ENCODE results near the gene EXOSC7.
A peak's percentile ranks its signal among the peaks of the same experiment; 100 is the strongest.

EXOSC7 gene

GRCh38 chr3:44993471-44994205 is 17.6 kb downstream of the EXOSC7 start:
- DNase-seq (no peak), ATAC-seq (no peak)

- DNase-seq, result no peak
- ATAC-seq, result no peak
Measured at GRCh38 chr3:44995142-44995770, 19.2 kb downstream of the EXOSC7 start.

- ATAC-seq, result peak; percentile 82
- no peak for DNase-seq
Measured at GRCh38 chr3:44996556-44996969, 20.5 kb downstream of the EXOSC7 start.

DNA sequence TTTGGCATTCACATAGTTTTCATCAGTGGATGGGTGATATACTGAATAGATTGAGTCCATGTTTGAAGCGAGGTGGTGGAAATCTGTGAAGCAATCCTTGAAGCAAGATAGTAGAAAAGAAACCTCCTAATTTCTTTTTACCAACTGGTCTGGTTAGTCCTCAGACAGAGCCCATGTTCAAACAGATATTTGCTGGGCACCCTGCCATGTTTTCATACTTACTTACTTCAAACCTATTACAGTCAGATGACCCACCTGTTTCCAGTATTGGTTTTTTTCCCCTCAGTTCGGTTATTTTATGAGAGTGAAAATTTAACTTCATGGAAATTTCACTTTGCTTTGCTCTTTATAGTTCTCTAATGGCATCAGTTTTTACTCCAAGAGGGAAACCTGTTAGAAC is 23.7 kb downstream of the EXOSC7 start:
- DNase-seq (no peak), ATAC-seq (no peak)

- no peak for ATAC-seq
- DNase-seq, result no peak
Measured at GRCh38 chr3:45000823-45001222, 24.8 kb downstream of the EXOSC7 start.

DNA sequence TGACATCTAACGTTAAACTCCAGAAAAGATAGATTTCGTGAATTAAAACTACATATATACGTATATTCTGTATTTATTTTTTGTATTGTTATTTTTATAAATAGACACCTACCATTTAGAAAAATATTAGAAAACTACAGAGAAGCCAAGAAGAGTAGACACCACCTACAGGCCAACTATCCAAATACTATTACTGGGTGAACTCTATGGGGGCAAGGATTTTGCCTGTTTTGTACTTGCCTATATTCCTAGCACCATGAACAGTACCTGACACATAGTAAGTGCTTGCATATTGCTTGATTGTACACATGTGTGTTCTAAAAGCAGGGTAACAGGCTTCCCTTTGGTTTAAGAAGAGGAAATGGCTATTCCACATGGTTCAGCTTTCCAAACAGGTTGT is 25.7 kb downstream of the EXOSC7 start:
- DNase-seq (no peak), ATAC-seq (no peak)

- ATAC-seq, result no peak
- DNase-seq, result no peak
Measured at GRCh38 chr3:45002139-45002660, 26.2 kb downstream of the EXOSC7 start.

DNA sequence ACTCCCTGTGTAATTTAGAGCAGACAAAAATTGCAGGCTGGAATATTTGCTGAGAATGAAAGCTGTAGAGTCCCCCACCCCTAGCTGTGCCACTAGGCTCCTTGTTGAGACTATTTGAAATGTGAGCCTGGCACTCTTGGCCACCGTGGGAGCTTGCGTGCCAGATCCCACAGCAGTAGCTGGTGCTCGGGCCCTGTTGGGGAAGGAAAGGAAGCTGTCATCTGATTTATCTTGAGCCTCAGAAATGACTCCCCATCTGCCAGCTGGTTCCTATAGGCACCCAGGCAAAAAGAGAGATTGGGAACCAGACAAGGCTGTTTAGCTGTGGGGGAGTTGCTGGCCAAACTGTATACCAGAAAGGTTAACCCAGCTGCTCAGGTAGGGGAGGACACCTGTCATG is 26.7 kb downstream of the EXOSC7 start:
- DNase-seq (no peak), ATAC-seq (no peak)

- no peak for DNase-seq
- no peak for ATAC-seq
Measured at GRCh38 chr3:45003406-45003805, 27.4 kb downstream of the EXOSC7 start.

GRCh38 chr3:45003859-45004258 is 27.8 kb downstream of the EXOSC7 start:
- no peak for DNase-seq

DNA sequence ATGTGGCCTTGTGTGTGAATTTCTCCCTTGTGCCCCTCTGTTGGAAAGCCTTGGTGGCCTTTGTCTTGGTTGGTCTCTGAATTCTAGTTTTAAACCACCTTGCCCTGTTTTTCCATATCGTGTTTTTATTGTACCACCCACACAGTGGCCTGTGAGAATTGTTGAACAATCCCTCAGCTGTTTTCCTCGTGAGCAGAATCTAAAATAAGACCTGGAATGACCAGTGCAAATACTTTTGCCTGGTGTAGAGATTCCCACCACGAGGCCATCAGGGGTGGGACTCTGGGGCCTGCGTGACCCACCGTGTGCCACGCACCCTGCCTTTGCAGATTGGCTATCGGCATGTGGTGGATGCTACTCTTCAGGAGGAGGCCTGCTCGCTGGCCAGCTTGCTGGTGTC is 31.0 kb downstream of the EXOSC7 start:
- DNase-seq (no peak), ATAC-seq (no peak)

More at GRCh38 chr3:45003859-45004258, 27.8 kb downstream of the EXOSC7 start:
- ATAC-seq, result no peak

- DNase-seq (no peak), ATAC-seq (no peak)
Measured at GRCh38 chr3:45008117-45008516, 32.1 kb downstream of the EXOSC7 start.

DNA sequence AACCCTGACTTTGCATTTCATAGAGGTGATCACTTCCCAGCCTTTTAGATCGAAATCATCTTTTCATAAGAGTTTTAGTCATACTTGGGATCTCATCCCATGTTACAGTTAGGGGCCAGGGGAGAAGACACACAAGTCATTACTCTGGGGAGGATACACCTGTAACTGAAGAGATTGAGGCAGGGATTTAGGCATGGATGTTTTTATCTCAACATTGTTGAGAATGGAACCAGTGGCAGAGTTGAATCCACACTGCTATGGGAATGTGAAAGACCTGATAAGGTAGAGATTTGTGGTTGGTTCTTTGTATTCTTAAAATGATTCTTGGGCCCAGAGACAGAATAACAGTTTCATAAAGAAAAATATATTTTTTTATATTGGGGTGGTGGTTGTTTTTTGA is 33.8 kb downstream of the EXOSC7 start:
- no peak for ATAC-seq

GRCh38 chr3:45010811-45011333 is 34.8 kb downstream of the EXOSC7 start:
- DNase-seq (no peak), ATAC-seq (no peak)

More for the DNA sequence above, 33.8 kb downstream of the EXOSC7 start:
- no peak for DNase-seq

DNA sequence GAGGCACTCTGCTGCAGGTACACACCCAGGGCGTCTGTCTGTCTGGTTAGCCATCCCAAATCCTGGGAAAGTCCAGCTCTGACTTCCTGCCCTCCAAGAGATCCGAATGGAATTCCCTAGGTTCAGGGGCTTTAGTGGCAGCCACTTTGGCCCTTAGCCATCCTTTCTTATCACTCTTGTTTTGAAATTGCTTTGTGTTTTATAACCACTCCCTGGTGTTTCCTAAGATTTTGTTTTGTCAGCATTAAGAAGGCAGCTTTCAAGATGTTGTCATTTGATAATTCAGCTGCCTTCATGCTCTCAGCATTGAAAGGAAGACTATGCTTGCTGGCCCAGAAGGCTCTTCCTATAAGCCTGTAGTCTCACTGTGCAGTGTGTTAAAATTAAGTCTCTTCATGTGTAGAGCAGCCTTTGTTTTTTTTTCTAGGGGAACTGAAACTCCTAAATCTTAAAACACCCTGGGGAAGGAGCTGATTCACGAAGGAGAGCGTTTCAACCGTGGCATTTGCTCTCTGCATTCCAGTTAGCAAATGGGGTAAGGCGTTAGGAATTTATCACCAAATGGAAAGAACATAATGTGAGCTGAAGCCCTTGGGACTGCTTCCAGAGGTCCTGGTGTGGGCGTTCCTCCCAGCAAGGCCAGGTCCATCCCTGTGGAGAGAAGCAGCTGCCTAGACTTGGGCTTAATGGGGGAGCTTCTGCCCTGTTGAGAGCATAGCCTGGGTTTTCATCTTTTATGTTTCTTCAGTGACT is 35.9 kb downstream of the EXOSC7 start:
- DNase-seq, result no peak
- no peak for ATAC-seq

DNA sequence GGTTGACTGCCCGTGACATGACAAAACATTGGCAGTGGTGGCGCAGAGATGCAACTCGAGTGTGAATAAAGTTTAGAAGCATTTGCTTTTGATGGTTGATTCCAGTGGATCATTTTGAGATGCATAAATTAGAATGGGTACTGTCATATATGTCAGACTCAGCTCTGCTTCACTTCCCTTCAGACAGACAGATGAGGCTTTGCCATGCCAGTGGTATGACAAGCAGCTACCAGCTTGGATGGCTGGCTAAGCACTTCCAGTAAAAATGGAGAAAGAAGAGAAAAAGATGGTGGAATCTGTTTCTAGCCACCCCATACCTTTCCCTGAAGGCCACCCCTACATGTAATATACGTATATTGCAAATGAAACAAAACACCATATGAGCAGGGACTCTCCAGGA is 36.5 kb downstream of the EXOSC7 start:
- DNase-seq, result no peak

DNA sequence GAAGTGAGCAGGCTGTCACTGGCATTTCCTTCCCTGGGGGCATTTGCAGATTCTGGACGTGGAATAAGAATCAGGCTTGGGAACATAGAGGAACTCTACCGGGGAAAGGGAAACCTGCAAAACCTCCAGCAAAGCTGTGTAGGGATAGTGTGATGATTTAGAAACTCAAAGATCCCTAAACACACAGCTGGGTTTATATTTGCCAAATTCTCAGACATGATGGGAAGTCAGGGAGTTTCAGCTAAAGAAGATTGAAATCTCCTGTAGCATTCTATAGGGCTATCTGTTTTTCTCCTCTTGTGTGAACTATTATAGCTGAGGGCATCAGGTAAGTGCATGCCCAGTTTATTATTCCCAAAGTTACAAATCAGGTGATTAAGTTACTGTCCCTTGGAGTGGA is 40.9 kb downstream of the EXOSC7 start:
- no peak for DNase-seq
- no peak for ATAC-seq

More for the DNA sequence above, 36.5 kb downstream of the EXOSC7 start:
- ATAC-seq, result no peak

DNA sequence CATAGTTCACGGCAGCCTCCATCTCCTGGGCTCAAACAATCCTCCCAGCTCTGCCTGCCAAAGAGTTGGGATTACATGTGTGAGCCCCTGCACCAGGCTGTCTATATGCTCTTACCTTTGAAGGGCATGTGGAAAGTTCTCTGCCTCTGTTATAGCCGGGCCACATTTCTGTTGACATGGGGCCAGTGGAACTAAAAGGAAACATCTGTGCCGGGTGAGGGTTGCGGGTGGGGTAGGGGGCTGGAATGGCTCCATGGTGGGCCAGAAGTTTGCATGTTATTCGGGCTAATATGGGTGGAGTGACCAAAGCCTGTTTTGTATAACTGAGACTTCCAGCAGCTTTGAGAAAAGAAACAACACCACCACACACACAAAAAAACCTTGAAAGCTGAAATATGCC is 41.8 kb downstream of the EXOSC7 start:
- no peak for DNase-seq
- ATAC-seq, result no peak

DNA sequence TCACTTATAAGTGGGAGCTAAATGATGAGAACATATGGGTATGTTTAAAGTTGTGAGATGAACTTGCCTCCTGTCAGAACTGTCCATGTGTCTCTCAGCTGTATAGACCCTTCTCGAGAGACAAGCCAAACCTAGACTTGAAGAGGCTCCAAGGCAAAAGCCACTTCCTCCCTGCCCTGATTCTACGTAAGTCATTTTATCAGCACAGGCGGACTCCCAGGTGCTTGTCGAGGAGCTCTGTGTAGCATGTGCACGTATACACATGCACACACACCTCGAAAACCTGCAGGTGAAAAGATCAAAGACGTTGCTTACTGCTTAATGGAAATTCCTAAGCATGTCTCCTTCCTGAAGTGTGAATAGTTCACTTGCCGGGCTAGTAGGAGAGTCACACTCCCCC is 44.5 kb downstream of the EXOSC7 start:
- DNase-seq (no peak), ATAC-seq (no peak)

GRCh38 chr3:45021524-45022297 is 45.7 kb downstream of the EXOSC7 start:
- ATAC-seq, result no peak
- no peak for DNase-seq

- ATAC-seq (no peak), DNase-seq (no peak)
Measured at GRCh38 chr3:45023675-45024074, 47.6 kb downstream of the EXOSC7 start.
